GM19395 (cell line): ENCODE results near the gene PEX14.

Experiments
- ATAC-seq: cut with Tn5 transposase; IDR thresholded peaks from one replicate; pipeline ENCODE4 v1.9.1; 2021; ENCODE audit warnings: mild to moderate bottlenecking, moderate library complexity; ENCODE audit not compliant: unreplicated experiment

PEX14 gene

GRCh38 chr1:10659646-10660540 lies 185.1 kb downstream of the PEX14 start:
- no peak for ATAC-seq

GRCh38 chr1:10661453-10661852 lies 186.7 kb downstream of the PEX14 start:
- ATAC-seq = no peak

GRCh38 chr1:10662090-10662688 lies 187.4 kb downstream of the PEX14 start:
- no peak for ATAC-seq

- no peak for ATAC-seq
Measured at GRCh38 chr1:10662824-10663677, 188.3 kb downstream of the PEX14 start.

- ATAC-seq = no peak
Measured at GRCh38 chr1:10663678-10664035, 188.9 kb downstream of the PEX14 start.

GRCh38 chr1:10664251-10664650 lies 189.5 kb downstream of the PEX14 start:
- ATAC-seq = no peak

GRCh38 chr1:10665226-10665625 lies 190.5 kb downstream of the PEX14 start:
- ATAC-seq = no peak

- no peak for ATAC-seq
Measured at GRCh38 chr1:10665930-10666850, 191.4 kb downstream of the PEX14 start.

GRCh38 chr1:10667861-10668761 lies 193.4 kb downstream of the PEX14 start:
- ATAC-seq = no peak

- ATAC-seq = no peak
Measured at GRCh38 chr1:10669570-10669969, 194.8 kb downstream of the PEX14 start.

GRCh38 chr1:10670190-10670589 lies 195.4 kb downstream of the PEX14 start:
- ATAC-seq = no peak

GRCh38 chr1:10671090-10671489 lies 196.3 kb downstream of the PEX14 start:
- no peak for ATAC-seq

GRCh38 chr1:10671622-10672342 lies 197.0 kb downstream of the PEX14 start:
- no peak for ATAC-seq

- no peak for ATAC-seq
Measured at GRCh38 chr1:10672343-10673050, 197.7 kb downstream of the PEX14 start.

- no peak for ATAC-seq
Measured at GRCh38 chr1:10673109-10673711, 198.5 kb downstream of the PEX14 start.

GRCh38 chr1:10674222-10674621 lies 199.5 kb downstream of the PEX14 start:
- ATAC-seq = no peak

GRCh38 chr1:10674700-10675609 lies 200.2 kb downstream of the PEX14 start:
- no peak for ATAC-seq
